Spleen (tissue), 7 donors: ENCODE results near the gene ABLIM2.

Experiments used
- CTCF ChIP-seq, 11 experiments: fragments of 200-600 bp in 7 of 11; fragments of 450-650 bp in 4 of 11; sonication (generic) in 4 of 11; IDR thresholded peaks in 8 of 11; conservative IDR thresholded peaks in 3 of 11; 1 replicate in 7 of 11; 2 replicates in 4 of 11; pipeline versions ENCODE4 v1.4.0 to v1.8.0; 2016 to 2021; ENCODE audit warnings: antibody characterized with exemption in 11 of 11, inconsistent platforms in 4 of 11, mild to moderate bottlenecking in 1 of 11
- POLR2AphosphoS5 ChIP-seq, 3 donors: sonication (generic); formaldehyde crosslinking; IDR thresholded peaks; one replicate each; pipeline ENCODE4 v1.5.1; 2017; ENCODE audit warnings: antibody characterized with exemption in 3 of 3
- donor health status: DM: no; HTN: no; CAD: no; lungs with moderate emphysema.
- donor health status: DM: no; HTN: no; CAD: no.
- donor health status: DM: no; HTN: no; CAD: no.

- TF ChIP-seq POLR2AphosphoS5 (IDR thresholded peaks at IDR 0.05) (no peak), CTCF (IDR thresholded peaks at IDR 0.05 in 8 of 11, conservative IDR thresholded peaks at IDR 0.05 in 3 of 11) (no peak)
Measured at GRCh38 chr4:8038719-8039251, 119.8 kb downstream of the ABLIM2 start.
